Endothelial cell of umbilical vein (primary cell): Measurements from ENCODE around the gene KCNJ15. TPM values are rescaled to one million over a fixed set of nuclear protein-coding genes. Genes with fewer than 3 reads are reported as not detected.

Experiments
- BruUV-seq: library from RNA; stranded (reverse); fragments of 400-500 nt; replicated peaks from 2 replicates; lab custom pipeline; 2021; lab: Mats Ljungman, UMichigan
- CTCF ChIA-PET: fragments of 300-600, 350-600 bp; sonication (Branson Sonifier 250); formaldehyde crosslinking; loops from one replicate; lab custom pipeline; 2021; ENCODE audit warnings: antibody characterized with exemption, inconsistent platforms; lab: Charles Lee
- POLR2A ChIA-PET: fragments of 300-600, 350-600 bp; sonication (Branson Sonifier 250); formaldehyde crosslinking; loops from one replicate; lab custom pipeline; 2021; ENCODE audit warnings: antibody characterized with exemption, inconsistent platforms; lab: Charles Lee
- DNase-seq: peaks from one replicate; pipeline ENCODE4 v3.0.0-alpha.2; 2011; ENCODE audit warnings: low read depth, low spot score
- FAIRE-seq: peaks from 2 replicates; lab custom pipeline; 2011; peaks lifted over from hg19 to GRCh38; lab: Jason Lieb, UNC
- H2AFZ ChIP-seq: 2 replicates; pipeline ENCODE4 v1.6.0; 2012; ENCODE audit warnings: low read depth, low read length, control low read depth, inconsistent platforms
- H3K27ac ChIP-seq: 2 replicates; pipeline ENCODE4 v1.5.1; 2011; ENCODE audit warnings: low read depth, mild to moderate bottlenecking, control low read depth, low read length, moderate library complexity; ENCODE audit not compliant: insufficient read depth
- H3K27me3 ChIP-seq, 2 experiments: 2 replicates each; pipeline versions ENCODE4 v1.6.0 to v1.6.1; 2011; ENCODE audit warnings: low read length in 2 of 2, mixed read lengths in 1 of 2; ENCODE audit not compliant: control insufficient read depth in 2 of 2, insufficient read depth in 2 of 2
- H3K36me3 ChIP-seq, 2 experiments: 2 replicates in 1 of 2; 3 replicates in 1 of 2; pipeline ENCODE4 v1.5.1; 2011; ENCODE audit warnings: low read length in 2 of 2, mild to moderate bottlenecking in 1 of 2, moderate library complexity in 1 of 2; ENCODE audit not compliant: control insufficient read depth in 2 of 2, insufficient read depth in 2 of 2; ENCODE audit errors: extremely low read depth in 1 of 2
- H3K4me1 ChIP-seq: 3 replicates; pipeline ENCODE4 v1.5.1; 2011; ENCODE audit warnings: mild to moderate bottlenecking, low read length; ENCODE audit not compliant: control insufficient read depth, insufficient read depth; ENCODE audit errors: extremely low read depth
- H3K4me2 ChIP-seq: 2 replicates; pipeline ENCODE4 v1.6.1; 2011; ENCODE audit warnings: low read length, control low read depth, mixed read lengths; ENCODE audit not compliant: insufficient read depth
- H3K4me3 ChIP-seq, 3 experiments: fragments of 200-600 bp in 1 of 3; sonication (generic), shearing (Covaris generic) in 1 of 3; replicated peaks in 1 of 3; 2 replicates each; pipeline ENCODE4 v1.5.1; 2011 to 2016; ENCODE audit warnings: control low read depth in 3 of 3, low read length in 3 of 3, mild to moderate bottlenecking in 2 of 3, inconsistent platforms in 1 of 3, low read depth in 1 of 3, moderate library complexity in 1 of 3; ENCODE audit not compliant: insufficient read depth in 1 of 3
- H3K79me2 ChIP-seq: 2 replicates; pipeline ENCODE4 v1.6.0; 2012; ENCODE audit warnings: low read length, inconsistent platforms; ENCODE audit not compliant: control insufficient read depth, insufficient read depth
- H3K9ac ChIP-seq: replicated peaks from 2 replicates; pipeline ENCODE3; 2011; ENCODE audit warnings: low read length, control low read depth; ENCODE audit not compliant: insufficient read depth; ENCODE audit errors: extremely low read depth
- H3K9me1 ChIP-seq: replicated peaks from 3 replicates; pipeline ENCODE4 v1.6.0; 2011; ENCODE audit warnings: mild to moderate bottlenecking, low read length; ENCODE audit not compliant: control insufficient read depth, insufficient read depth; ENCODE audit errors: extremely low read depth
- H3K9me3 ChIP-seq: replicated peaks from 2 replicates; pipeline ENCODE4 v1.5.1; 2012; ENCODE audit warnings: low read length, inconsistent platforms; ENCODE audit not compliant: control insufficient read depth, insufficient read depth
- H4K20me1 ChIP-seq: replicated peaks from 2 replicates; pipeline ENCODE3; 2011; ENCODE audit warnings: mild to moderate bottlenecking, low read length; ENCODE audit not compliant: control insufficient read depth, insufficient read depth; ENCODE audit errors: extremely low read depth
- EZH2 ChIP-seq: IDR thresholded peaks from 2 replicates; pipeline ENCODE4 v1.6.1; 2012; ENCODE audit warnings: borderline replicate concordance, low read depth, mild to moderate bottlenecking, moderate library complexity, low read length, inconsistent platforms; ENCODE audit not compliant: severe bottlenecking
- FOS ChIP-seq: IDR thresholded peaks from 2 replicates; pipeline ENCODE4 v1.6.1; 2011; ENCODE audit warnings: mild to moderate bottlenecking, low read length, moderate library complexity, borderline replicate concordance; ENCODE audit not compliant: insufficient read depth
- GATA2 ChIP-seq: IDR thresholded peaks from 2 replicates; pipeline ENCODE4 v1.7.0; 2011; ENCODE audit warnings: low read depth, mild to moderate bottlenecking, moderate library complexity, mixed read lengths, low read length; ENCODE audit not compliant: insufficient read length, insufficient read depth
- JUN ChIP-seq: IDR thresholded peaks from 2 replicates; pipeline ENCODE4 v1.6.1; 2011; ENCODE audit warnings: borderline replicate concordance, low read depth; ENCODE audit not compliant: insufficient read length, insufficient read depth
- MYC ChIP-seq: IDR thresholded peaks from one replicate; pipeline ENCODE4 v1.6.1; 2011; ENCODE audit warnings: mild to moderate bottlenecking, low read depth, low read length
- POLR2A ChIP-seq: IDR thresholded peaks from 2 replicates; pipeline ENCODE4 v1.6.1; 2012; ENCODE audit warnings: low read depth, mild to moderate bottlenecking, control low read depth, low read length
- POLR2AphosphoS5 ChIP-seq: IDR thresholded peaks from 2 replicates; pipeline ENCODE4 v1.6.1; 2012; ENCODE audit warnings: low read depth, mild to moderate bottlenecking, control low read depth, low read length, moderate library complexity; ENCODE audit not compliant: insufficient read depth
- dilution Hi-C: fragments of 300-500 bp; cut with MboI; formaldehyde crosslinking; loops from one replicate; pipeline ENCODE4 v1.15.0; 2019; ENCODE audit warnings: low sequenced_read_pairs; ENCODE audit not compliant: extremely low pct_ligation_motif_present
- intact Hi-C: fragments of 100-400 bp; cut with micrococcal nuclease; formaldehyde crosslinking; loops from one replicate; pipeline ENCODE4 v1.10.0; 2022
- polyA plus RNA-seq, 4 experiments: library from polyadenylated mRNA; depleted of rRNA in 3 of 4; stranded (reverse) in 3 of 4; unstranded in 1 of 4; fragments of >200 nt; gene quantifications; 2 replicates each; pipeline versions ENCODE4 v1.2.1 to v1.2.3, GENCODE V29; 2011 to 2012; ENCODE audit warnings: missing spikeins in 1 of 4
- total RNA-seq: library from RNA; stranded (reverse); gene quantifications from 2 replicates; pipeline ENCODE4 v1.2.3, GENCODE V29; 2021
- TF ChIP-seq, protein P1 (sequence below): IDR thresholded peaks from 2 replicates; pipeline ENCODE4 v1.6.1; 2011; ENCODE audit not compliant: insufficient read depth, insufficient read length
- TF ChIP-seq, protein P2 (sequence below), 2 donors: IDR thresholded peaks; 1 replicate in 1 of 2; 2 replicates in 1 of 2; pipeline ENCODE4 v1.5.1; 2011; ENCODE audit warnings: low read length in 2 of 2, mild to moderate bottlenecking in 2 of 2, moderate library complexity in 2 of 2, control low read depth in 1 of 2, inconsistent platforms in 1 of 2, low read depth in 1 of 2; ENCODE audit not compliant: insufficient read depth in 1 of 2; ENCODE audit errors: extremely low read depth in 1 of 2

KCNJ15 gene
- total and polyA plus RNA-seq, 2 donors (not counting 3 experiments of a cell fraction or from before 2014, with no cell fraction given), result 1.4 to 1.5 TPM

GRCh38 chr21:38351176-38351959 is 94.6 kb downstream of the KCNJ15 start:
- peak overlapping the region; percentile 41 for H3K4me2 ChIP-seq
- no peaks in the 10 kb centered on the region for H3K27me3 ChIP-seq
- H3K27ac ChIP-seq, result peak overlapping the region; percentile 69
- TF ChIP-seq POLR2A (no peak), POLR2AphosphoS5 (no peak), JUN (no peak), FOS (no peak), MYC (no peak), EZH2 (no peak), GATA2 (no peak)
- TF ChIP-seq, protein P1, sequence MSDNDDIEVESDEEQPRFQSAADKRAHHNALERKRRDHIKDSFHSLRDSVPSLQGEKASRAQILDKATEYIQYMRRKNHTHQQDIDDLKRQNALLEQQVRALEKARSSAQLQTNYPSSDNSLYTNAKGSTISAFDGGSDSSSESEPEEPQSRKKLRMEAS, result no peak
- TF ChIP-seq, protein P2, sequence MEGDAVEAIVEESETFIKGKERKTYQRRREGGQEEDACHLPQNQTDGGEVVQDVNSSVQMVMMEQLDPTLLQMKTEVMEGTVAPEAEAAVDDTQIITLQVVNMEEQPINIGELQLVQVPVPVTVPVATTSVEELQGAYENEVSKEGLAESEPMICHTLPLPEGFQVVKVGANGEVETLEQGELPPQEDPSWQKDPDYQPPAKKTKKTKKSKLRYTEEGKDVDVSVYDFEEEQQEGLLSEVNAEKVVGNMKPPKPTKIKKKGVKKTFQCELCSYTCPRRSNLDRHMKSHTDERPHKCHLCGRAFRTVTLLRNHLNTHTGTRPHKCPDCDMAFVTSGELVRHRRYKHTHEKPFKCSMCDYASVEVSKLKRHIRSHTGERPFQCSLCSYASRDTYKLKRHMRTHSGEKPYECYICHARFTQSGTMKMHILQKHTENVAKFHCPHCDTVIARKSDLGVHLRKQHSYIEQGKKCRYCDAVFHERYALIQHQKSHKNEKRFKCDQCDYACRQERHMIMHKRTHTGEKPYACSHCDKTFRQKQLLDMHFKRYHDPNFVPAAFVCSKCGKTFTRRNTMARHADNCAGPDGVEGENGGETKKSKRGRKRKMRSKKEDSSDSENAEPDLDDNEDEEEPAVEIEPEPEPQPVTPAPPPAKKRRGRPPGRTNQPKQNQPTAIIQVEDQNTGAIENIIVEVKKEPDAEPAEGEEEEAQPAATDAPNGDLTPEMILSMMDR (IDR thresholded peaks at IDR 0.05; ENCODE audit: extremely low read depth in 1 of 2, insufficient read depth in 1 of 2, low read depth in 1 of 2, low read length in 2 of 2), result no peak
- H3K4me3 ChIP-seq, result no peak overlapping the region
- intact Hi-C loops, result loop anchor here (10.0 kb wide), 1 partner anchor 437 kb away; the partner anchor contains the start of gene KCNJ6
- no peaks in the 10 kb centered on the region for H3K9me1 ChIP-seq
- CTCF ChIA-PET, result interaction anchor here (0.9 to 9.7 kb wide), 38 partner anchors 8 to 676 kb away, joined by 3 to 740 read pairs (median 6); no protein-coding TSS in a partner anchor
- no peaks in the 10 kb centered on the region for H3K36me3 ChIP-seq
- H3K9me3 ChIP-seq, result no peaks in the 10 kb centered on the region
- H3K79me2 ChIP-seq, result no peaks in the 10 kb centered on the region
- FAIRE-seq (no peak), DNase-seq (no peak)
- H2AFZ ChIP-seq, result peak overlapping the region; percentile 61
- H4K20me1 ChIP-seq, result no peaks in the 10 kb centered on the region
- peaks cover 14% of the 10 kb centered on the region for H3K4me1 ChIP-seq
- dilution Hi-C loops, result loop anchor here (10.0 kb wide), 1 partner anchor 187 kb away; no protein-coding TSS in a partner anchor
- POLR2A ChIA-PET, result no interaction called here
- BruUV-seq, result TSS peak; percentile 87
- H3K9ac ChIP-seq, result peak overlapping the region; percentile 36
